Measurements from ENCODE around the gene STIM1.

Gene STIM1

DNA sequence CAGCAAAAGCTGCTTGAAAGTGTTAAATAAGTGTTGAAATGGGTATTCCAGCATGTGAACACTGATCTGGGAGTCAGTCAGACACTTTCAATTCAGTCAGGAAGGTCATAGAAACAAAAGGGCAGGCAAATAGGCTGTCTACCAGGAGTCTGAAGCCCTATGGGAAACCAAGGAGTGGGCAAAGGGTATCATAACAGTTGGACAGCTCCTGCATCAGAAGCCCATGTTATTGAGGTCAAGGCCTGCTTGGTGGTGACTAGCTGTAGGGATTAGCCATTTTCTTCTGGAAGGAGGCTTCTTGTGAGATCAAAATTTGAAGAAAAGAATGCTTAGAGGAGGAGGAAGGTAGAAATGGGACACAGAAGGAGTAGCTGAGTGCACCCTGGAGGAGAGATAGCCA, 97.3 kb downstream of the STIM1 start:
- no peak for DNase-seq (ENCODE audit: low read depth in 2 of 2)

DNA sequence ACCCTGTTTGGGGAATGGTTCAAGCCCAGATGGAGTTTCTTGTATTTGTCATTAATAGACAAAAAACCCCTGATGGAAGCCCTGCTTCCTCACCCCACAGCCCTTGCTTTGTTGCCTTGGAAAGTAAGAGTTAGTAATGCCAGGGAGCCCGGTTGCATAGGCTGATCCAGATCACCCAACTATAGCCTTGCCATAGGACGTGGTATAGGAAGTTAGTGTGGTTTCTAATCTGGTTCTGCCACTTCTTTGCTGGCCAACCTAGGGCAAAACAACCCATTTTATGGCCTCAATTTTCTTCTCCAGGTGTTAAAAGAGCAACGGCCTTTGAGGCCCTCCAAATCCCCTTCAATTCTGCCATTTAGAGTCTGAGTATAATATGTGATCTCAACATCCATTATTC, 97.9 kb downstream of the STIM1 start:
- DNase-seq (ENCODE audit: low read depth in 2 of 2), result no peak

DNA sequence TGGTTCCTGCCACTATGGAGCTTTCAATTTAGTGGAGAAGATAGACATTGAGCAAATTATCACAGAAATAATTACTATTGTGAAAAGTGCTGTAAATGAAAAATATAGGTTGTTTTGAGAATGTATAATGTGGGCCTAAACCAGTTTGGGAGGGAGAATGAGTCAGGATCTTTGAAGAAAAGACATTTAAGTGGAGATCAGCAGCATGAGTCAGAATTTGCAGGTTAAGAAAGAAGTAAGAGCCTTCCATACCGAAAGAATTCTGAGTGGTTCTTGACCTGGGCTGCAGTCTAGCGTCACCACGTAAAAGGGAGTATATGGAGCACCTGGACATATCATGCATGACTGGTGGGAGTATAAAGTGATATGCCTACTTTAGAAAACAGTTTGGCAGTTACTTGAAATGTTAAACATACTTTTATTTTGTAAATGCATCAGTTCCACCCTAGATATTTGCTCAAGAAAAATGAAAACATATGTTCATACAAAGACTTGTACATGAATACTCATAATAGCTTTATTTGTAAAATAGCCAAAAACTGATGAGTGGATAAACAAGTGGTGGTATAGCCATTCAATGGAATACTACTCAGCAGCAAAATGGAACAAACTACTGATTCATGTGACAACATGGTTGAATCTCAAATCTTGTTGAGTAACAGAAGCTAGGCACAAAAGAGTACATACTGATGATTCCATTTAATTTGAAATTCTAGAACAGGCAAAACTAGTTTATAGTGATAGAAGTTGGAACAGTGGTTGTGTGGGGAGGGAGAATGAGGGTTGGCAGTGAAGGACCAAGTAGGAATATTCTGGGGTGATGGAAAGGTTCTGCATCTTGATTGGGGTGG, 99.2 kb downstream of the STIM1 start:
- DNase-seq (ENCODE audit: low read depth in 2 of 2), result no peak

DNA sequence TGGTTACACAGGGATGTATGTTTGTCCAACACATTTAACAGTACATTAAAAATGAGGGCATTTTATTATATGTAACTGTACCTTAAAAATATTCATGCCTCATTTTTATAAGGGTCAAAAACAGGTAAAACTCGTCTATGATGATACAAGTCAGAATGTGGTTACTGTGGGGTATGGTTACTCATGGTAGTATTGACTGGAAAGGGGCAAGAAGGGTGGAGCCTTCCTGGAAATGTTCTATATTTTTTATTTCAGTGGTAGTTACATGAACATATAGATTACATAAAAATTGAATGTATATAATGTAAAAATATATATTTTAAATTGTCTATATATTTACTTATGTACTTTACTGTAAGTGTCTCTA, 99.8 kb downstream of the STIM1 start:
- DNase-seq (ENCODE audit: low read depth in 2 of 2), result no peak

DNA sequence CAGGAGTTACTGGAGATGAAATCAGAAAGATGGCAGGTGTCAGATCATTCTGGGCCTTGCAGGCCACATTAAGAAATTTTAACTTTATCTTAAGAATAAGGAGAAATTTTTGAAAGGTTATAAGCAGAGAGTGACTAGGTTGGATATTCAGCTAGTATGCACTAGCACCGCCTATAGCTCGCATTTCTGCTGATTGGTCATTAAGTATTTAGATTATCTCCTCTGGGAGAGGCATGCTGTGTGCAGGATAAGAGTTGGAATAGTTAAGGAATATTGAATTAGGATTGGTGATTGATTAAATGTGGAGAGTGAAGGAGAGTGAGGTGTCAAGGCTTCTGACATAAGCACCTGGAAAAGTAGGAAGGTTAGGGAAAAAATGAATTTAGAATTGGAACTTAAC, 100.6 kb downstream of the STIM1 start:
- DNase-seq (ENCODE audit: low read depth in 2 of 2), result no peak

DNA sequence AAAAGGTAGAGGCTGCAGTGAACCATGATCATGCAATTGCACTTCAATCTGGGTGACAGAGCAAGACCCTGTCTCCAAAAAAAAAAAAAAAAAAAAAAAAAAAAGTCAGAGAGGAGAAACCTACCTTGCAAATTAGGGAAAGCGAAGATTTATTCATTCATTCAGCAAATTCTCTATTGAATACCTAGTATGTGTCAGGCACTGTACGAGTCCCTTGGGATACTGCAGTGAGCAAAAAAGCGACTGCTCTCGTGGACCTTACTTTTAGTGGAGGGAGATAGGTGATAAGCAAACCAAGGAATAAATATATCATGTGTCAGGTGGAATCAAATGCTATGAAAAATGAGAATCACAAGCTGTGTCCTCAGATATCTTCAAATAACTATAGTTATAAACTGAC, 101.3 kb downstream of the STIM1 start:
- DNase-seq (ENCODE audit: low read depth in 2 of 2), result no peak

DNA sequence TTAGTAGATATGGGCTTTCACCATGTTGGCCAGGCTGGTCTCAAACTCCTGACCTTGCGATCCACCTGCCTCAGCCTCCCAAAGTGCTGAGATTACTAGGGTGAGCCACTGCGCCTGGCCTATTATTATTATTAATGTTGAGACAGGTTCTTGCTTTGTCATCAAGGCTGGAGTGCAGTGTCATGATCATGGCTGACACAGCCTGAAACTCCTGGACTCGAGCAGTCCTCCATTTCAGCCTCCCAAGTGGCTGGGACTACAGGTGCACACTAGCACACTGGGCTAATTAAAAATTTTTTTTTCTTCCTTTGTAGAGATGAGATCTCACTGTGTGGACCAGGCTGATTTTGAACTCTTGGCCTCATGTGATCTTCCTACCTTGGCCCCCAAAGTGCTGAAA, 102.0 kb downstream of the STIM1 start:
- no peak for DNase-seq (ENCODE audit: low read depth in 2 of 2)

DNA sequence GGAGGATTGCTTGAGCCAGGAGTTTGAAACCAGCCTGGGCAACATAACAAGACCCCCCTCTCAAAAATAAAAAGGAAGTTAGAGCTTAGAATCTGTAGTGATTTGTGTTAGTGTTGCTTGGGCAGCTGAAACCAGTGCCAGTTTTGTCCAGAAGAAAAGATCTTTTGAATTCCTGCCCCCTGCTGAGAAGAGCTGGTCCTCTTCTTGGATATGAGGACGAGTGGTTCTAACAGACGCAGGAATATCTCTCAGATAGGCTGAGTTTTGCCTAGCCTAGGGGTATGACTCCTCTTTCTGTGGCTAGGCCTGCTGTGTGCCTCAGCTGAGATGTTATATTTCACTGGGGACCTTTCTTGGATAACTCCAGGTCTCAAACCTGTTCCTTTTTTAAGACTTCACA, 102.8 kb downstream of the STIM1 start:
- DNase-seq (ENCODE audit: low read depth in 2 of 2), result no peak

DNA sequence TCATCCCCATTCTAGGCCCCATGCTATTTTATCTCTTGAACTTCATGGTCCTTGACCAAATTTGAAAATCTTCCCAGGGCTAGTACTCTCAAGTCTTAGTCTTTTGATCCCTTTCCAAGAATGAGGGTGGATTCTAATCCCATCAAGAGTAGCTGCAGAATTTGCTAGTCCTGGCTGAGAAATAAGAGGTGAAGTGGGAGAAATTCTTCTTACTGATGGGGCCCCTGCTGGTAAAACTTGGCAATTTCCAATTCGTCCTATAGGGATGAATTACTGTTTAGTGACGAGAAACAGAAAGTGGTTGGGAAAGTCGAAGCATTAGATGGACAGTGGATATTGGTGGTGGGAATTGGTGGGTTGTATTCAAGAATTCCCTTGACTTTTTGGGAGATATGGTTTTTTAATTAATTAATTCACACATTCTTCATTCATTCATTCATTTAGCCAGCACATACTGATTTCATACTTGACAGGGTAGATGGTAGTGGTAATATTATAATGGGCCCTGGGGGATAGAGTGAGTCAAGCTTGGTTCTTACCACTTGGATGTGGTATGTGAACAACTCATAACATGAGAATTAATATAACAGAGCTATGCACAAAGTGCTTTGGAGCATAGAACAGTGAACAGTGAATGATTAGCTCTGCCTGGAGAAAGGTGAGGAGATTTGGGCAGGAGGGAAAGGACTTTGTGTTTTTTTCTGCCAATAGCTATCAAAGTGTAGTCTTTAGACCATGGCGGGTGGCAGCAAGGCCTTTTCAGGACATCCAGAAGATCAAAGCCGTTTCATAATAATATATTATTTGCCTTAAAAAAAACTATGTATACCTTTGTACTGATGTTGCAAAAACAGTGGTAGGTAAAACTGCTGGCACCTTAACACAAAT, 103.8 kb downstream of the STIM1 start:
- DNase-seq (ENCODE audit: low read depth in 2 of 2), result peak in 1 of 2 experiments; percentile 61

DNA sequence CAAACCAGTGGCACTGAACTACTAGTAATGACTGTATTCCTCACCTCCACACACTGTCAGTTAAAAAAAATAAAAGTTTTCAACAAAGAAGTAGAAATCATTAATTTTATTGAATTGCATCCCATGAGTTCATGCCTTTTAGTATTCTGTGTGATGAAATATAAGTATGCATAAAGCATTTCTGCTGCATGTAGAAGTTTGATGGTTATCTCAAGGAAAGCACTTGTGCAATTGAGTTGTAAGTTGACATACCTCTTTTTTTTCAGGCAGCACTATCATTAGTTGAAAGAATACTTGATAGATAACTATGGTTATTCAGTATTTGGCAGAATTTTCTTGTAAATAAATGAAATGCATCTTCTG, 104.4 kb downstream of the STIM1 start:
- DNase-seq (ENCODE audit: low read depth in 2 of 2), result no peak

DNA sequence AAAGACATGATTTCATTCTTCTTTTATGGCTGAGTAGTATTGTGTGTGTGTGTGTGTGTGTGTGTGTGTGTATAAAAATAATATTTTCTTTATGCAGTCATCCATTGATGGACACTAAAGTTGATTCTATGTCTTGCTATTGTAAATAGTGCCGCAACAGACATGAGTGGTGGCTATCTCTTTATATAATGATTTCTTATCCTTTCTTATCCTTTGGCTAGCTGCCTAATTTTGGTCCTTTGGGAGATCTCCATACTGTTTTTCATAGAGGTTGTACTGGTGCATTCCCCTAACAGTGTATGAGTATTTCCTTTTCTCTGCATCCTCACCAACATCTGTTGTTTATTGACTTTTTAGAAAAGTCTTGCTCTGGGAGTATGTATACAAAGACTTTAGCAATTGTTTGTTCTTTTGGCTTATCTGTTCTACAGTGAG, 107.0 kb downstream of the STIM1 start:
- DNase-seq (ENCODE audit: low read depth in 2 of 2), result no peak

DNA sequence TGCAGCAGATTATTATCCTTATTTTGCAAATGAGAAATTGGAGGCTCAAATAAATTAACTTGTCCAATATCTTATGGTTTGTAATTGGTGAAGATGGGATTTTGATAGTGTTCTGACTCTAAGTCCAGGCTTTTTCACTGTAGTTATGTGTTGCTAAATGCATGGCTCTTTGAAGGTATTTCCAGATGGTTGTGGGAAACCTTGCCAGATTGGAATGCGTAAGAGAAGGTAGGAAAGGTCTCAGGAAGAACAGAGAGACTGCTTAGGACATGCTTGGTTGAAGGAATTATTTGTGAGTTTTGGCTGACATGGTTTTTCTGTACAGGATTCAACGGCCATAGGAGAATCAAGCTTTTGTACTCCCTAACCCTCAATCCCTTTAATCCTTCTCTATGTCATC, 108.6 kb downstream of the STIM1 start:
- DNase-seq (ENCODE audit: low read depth in 2 of 2), result no peak

DNA sequence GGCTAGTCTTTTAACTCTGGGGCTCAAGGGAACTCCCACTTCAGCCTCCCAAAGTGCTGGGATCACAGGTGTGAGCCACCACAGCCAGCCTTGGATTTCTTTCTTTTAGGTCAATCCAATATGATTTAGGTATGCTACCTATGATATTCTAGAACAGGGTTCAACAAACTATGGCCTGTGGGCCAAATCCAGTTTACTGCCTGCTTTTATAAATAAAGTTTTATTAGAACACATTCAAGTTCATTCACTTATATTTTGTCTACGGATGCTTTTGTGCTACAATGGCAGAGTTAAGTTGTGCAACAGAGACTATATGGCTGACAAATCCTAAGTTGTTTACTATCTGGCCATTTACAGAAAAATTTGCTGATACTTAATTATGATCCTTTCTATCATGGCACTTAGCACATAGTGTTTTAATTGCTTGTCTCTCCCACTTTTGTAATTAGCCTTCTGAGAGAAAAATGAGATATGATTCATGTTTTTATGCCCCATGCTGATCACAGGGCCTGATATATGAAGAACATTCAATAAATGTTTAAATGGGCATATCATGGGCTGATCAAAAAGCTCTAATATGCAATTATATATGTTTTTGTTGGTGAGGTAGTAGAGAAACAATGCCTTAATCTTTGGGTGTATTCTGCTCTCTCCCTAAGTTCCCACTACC, 109.6 kb downstream of the STIM1 start:
- DNase-seq (ENCODE audit: low read depth in 2 of 2), result no peak

DNA sequence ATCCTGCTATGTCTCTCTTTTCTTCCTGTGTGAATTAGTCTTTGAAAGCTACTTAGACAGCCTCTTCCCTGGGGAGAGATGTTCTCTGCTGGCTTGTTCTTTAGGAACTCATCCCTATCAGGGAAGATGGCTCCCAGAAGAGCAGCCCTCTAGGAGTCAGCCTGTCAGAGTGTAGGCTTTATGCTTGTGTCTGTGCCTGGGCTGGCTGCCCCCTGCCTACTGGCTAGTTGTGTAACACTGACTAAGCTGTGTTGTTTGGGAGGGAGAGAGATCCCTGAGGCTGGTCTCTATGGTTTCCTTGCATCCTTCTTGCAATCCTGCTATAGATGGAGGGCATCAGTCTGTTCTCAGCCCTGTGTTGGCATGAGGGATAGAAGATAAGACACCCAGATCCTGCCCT, 112.2 kb downstream of the STIM1 start:
- no peak for DNase-seq (ENCODE audit: low read depth in 2 of 2)

DNA sequence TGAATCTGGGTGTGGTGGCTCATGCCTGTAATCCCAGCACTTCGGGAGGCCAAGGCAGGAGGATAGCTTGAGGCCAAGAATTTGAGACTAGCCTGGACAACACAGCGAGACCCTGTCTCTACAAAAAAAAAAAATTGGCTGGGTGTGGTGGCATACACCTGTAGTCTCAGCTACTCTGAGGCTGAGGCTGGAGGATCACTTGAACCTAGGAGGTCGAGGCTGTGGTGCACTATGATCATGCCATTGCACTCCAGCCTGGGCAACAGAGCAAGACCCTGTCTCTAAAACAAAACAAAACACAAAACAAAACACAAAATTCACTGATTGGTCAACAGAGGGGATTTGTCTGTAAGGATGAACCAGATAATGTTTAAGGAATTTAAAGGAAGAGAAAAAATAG, 113.7 kb downstream of the STIM1 start:
- no peak for DNase-seq (ENCODE audit: low read depth in 2 of 2)

DNA sequence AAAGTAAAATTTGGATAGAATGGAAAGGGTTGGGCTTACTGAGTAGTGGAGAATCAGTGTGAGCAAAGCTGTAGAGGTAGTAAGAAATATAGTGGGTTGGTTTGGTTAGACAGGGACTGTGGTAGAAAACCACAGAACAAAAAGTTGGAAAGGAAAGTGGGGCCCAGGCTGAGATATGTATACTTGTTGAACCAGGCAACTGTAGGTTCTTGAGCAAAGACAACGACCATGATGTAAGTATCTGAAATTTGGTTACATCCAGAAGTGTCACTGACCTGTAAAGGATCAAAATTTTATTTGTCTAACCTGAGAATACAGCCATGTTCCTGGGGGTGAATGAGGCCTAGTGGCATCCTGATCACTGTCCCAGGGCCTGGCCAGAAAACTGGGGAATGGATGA, 114.1 kb downstream of the STIM1 start:
- no peak for DNase-seq (ENCODE audit: low read depth in 2 of 2)

DNA sequence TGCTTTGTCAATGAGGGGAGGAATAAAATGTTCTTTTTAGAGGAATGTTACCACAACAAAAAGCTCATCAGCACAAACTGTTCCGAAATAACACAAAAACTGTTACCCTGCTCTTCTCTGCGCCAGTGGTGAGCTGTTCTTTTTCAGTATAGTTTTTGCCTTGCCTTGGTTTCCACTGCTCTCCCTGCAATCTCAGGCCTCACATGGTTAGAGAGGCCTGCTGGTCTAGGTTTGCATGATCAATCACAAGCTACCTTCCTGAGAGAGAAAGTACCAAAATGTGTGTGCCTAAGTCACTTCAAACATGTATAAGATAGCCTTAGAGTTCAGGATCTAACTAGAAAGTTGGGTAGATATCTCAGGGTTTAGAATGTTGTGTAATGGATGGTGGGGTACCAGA, 114.6 kb downstream of the STIM1 start:
- DNase-seq (ENCODE audit: low read depth in 2 of 2), result no peak

DNA sequence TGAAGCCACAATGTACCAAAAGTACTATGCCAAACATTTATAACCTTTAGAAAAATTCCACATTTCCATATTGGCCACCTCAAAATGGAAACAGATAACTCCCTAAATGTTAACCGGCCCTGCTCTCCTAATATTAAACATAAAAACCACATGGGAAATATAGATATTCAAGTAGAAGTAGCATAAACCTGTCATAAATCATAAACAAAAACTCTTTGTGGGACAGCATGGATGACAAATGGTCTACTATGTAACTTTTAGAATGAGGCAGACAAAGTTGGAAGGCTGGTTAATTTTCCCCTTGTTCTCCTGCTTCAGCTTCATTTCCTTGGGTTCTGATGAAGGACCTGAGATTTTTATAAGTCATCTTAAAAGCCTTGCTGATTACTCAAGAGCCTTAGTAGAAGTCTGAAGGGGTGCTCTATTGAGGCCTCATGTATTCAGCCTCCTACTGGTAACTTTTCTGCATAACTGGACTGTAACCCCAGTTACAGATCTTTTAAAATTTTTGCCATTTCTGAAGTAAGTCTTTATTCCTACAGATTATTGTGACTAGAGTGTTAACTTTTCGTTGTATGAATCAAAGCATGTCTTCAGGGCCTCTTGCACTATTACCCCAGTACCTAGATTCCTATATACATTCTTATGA, 116.4 kb downstream of the STIM1 start:
- DNase-seq (ENCODE audit: low read depth in 2 of 2), result no peak

DNA sequence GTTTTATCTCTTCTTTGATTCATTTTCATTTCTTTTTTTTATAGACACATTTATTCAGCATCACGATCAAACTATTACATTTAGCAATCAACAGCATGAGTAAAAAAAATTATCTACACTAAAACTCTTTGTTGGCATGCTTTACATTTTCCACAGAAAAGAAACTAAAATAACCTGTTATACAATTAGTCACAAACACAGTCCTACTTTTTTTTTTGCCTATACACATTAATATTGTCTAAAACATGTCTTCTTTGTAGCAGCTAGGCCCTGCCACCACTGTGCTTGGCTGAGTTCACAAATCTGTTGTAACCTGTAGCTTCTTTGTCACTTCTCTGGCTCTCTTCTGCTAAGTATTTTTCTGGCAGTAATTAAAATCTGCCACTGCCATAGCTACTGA, 117.0 kb downstream of the STIM1 start:
- DNase-seq (ENCODE audit: low read depth in 2 of 2), result no peak

DNA sequence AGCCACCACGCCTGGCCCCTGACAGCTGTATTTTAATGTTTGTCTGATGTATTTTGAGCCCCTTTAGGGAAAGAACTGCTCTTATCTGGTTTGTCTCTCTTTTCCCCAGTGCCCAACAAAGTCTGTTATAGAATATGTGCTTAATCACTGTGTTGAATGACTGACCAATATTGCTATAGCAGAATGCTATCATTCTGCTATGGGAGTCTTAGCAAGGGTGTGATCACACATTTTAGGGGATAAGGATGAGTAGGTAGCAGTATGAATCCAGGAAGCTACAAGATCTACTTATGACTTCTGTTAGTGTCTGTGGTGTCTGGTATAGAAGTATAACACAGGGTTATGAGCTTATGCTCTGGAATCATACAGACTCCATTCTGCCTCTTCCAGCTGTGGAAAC, 121.6 kb downstream of the STIM1 start:
- no peak for DNase-seq (ENCODE audit: low read depth in 2 of 2)

DNA sequence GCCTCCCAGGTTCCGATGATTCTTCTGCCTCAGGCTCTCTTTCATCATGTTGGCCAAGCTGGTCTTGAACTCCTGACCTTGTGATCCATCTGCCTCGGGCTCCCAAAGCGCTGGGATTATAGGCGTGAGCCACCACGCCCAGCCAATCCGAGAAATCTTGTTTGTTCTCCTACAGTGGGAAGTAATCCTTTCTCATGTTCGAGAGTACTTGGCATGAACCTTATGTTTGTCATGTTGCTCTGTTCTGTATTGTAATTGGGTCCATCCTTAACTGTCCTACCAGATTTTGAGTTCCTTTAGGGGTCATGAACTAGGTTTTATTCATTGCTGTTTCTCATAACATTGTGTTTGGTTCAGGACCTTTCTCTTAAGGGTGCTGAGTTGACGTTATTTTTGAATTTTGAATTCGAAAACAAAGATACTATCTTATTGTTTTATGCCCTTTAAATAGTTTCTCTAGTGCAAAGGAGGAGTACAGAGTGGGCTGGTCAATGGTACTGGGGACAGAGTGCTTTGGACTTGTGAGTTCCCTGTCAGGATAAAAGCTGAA, 125.7 kb downstream of the STIM1 start:
- DNase-seq (ENCODE audit: low read depth in 2 of 2), result no peak

DNA sequence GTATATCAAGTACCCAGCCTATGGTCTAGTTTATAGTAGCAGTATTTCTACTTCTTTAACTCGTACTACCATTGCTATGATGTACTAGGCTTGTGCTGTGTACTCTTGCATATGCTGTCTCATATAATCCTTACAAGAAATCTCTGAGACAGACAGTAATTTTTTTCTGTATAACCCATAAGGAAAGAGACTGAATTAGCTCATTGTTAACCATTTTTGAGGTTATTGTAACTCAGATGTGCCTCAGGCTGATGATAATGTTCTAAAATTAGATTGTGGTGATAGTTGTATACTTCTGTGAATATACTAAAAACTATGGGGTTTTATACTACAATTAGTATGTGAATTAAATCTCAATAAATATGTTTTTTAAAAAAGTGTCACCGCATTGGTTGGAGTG, 127.0 kb downstream of the STIM1 start:
- DNase-seq (ENCODE audit: low read depth in 2 of 2), result no peak

Data from fibroblast of skin of left biceps (primary cell).